ENCODE results near the gene KIF24.

The KIF24 gene

GRCh38 chr9:34326690-34327089, 2.4 kb downstream of the KIF24 start:
- no peak for DNase-seq (ENCODE audit: extremely low read depth, insufficient read length)

GRCh38 chr9:34322899-34323591, 6.0 kb downstream of the KIF24 start:
- no peaks in the 10 kb centered on the region; the same call in 1 of the 2 replicates for H3K36me3 ChIP-seq (ENCODE audit: control insufficient read depth, insufficient read depth, low read length)
- no peak for TF ChIP-seq CTCF (IDR thresholded peaks at IDR 0.05; ENCODE audit: insufficient read depth, low read length, poor library complexity, severe bottlenecking)
- H3K27me3 ChIP-seq (replicated peaks; ENCODE audit: control insufficient read depth, insufficient read depth, low read length) = no peaks in the 10 kb centered on the region
- no peak for DNase-seq (ENCODE audit: extremely low read depth, insufficient read length)
- no peak overlapping the region for H3K4me3 ChIP-seq (replicated peaks; ENCODE audit: low read depth, low read length)

More at GRCh38 chr9:34326690-34327089, 2.4 kb downstream of the KIF24 start:
- TF ChIP-seq CTCF (IDR thresholded peaks at IDR 0.05; ENCODE audit: insufficient read depth, low read length, poor library complexity, severe bottlenecking) = no peak
- H3K4me3 ChIP-seq (replicated peaks; ENCODE audit: low read depth, low read length) = no peak overlapping the region
- H3K36me3 ChIP-seq (ENCODE audit: control insufficient read depth, insufficient read depth, low read length) = no peaks in the 10 kb centered on the region
- no peaks in the 10 kb centered on the region for H3K27me3 ChIP-seq (replicated peaks; ENCODE audit: control insufficient read depth, insufficient read depth, low read length)

- no peak for DNase-seq (ENCODE audit: extremely low read depth, insufficient read length)
- no peak for TF ChIP-seq CTCF (IDR thresholded peaks at IDR 0.05; ENCODE audit: insufficient read depth, low read length, poor library complexity, severe bottlenecking)
- Histone ChIP-seq H3K4me3 (replicated peaks; ENCODE audit: low read depth, low read length) (no peak overlapping the region), H3K27me3 (replicated peaks; ENCODE audit: control insufficient read depth, insufficient read depth, low read length) (no peaks in the 10 kb centered on the region), H3K36me3 (ENCODE audit: control insufficient read depth, insufficient read depth, low read length) (no peaks in the 10 kb centered on the region; the same call in 1 of the 2 replicates)
Observed at GRCh38 chr9:34321451-34321850, 7.6 kb downstream of the KIF24 start.

GRCh38 chr9:34318163-34318790, 10.8 kb downstream of the KIF24 start:
- Histone ChIP-seq H3K36me3 (ENCODE audit: control insufficient read depth, insufficient read depth, low read length) (no peaks in the 10 kb centered on the region; the same call in 1 of the 2 replicates), H3K27me3 (replicated peaks; ENCODE audit: control insufficient read depth, insufficient read depth, low read length) (no peaks in the 10 kb centered on the region), H3K4me3 (replicated peaks; ENCODE audit: low read depth, low read length) (no peak overlapping the region)
- peak; percentile 5 for DNase-seq (ENCODE audit: extremely low read depth, insufficient read length)
- no peak for TF ChIP-seq CTCF (IDR thresholded peaks at IDR 0.05; ENCODE audit: insufficient read depth, low read length, poor library complexity, severe bottlenecking)

GRCh38 chr9:34317436-34317835, 11.6 kb downstream of the KIF24 start:
- TF ChIP-seq CTCF (IDR thresholded peaks at IDR 0.05; ENCODE audit: insufficient read depth, low read length, poor library complexity, severe bottlenecking) = no peak
- DNase-seq (ENCODE audit: extremely low read depth, insufficient read length) = no peak

More at GRCh38 chr9:34317436-34317835, 11.6 kb downstream of the KIF24 start:
- Histone ChIP-seq H3K4me3 (replicated peaks; ENCODE audit: low read depth, low read length) (no peak overlapping the region), H3K36me3 (ENCODE audit: control insufficient read depth, insufficient read depth, low read length) (no peaks in the 10 kb centered on the region; the same call in 1 of the 2 replicates), H3K27me3 (replicated peaks; ENCODE audit: control insufficient read depth, insufficient read depth, low read length) (no peaks in the 10 kb centered on the region)

Data from GM06990 (cell line).